Pulmonary artery endothelial cell (primary cell): ENCODE measurements around the gene FOXM1. TPM values are rescaled to one million over a fixed set of nuclear protein-coding genes. Genes with fewer than 3 reads are reported as not detected.
"Not testable (repeated sequence)": the region's sequence is repeated elsewhere in the genome, so short reads cannot be mapped to it uniquely, and the experiment has no call there.

Experiments
- DNase-seq: peaks from one replicate; pipeline ENCODE4 v3.0.0-alpha.2; 2011; ENCODE audit warnings: low read depth, low spot score
- total RNA-seq: library from RNA; depleted of rRNA; stranded (reverse); fragments of >200 nt; gene quantifications from 2 replicates; pipeline ENCODE4 v1.2.3, GENCODE V29; 2014

The FOXM1 gene
- total RNA-seq, 1 donor from 2014 or later, result 6.3 TPM

GRCh38 chr12:2879853-2880252, 2.9 kb upstream of the FOXM1 start:
- no peak for DNase-seq

- DNase-seq, result no peak
Observed at GRCh38 chr12:2877953-2878732, 1.2 kb upstream of the FOXM1 start.

GRCh38 chr12:2876431-2877046, 435 bp downstream of the FOXM1 start:
- DNase-seq, result no peak

- not testable (repeated sequence) for DNase-seq
Observed at GRCh38 chr12:2868986-2869632, 7.9 kb downstream of the FOXM1 start.

GRCh38 chr12:2864198-2864597, 12.8 kb downstream of the FOXM1 start:
- DNase-seq, result no peak

GRCh38 chr12:2863402-2863801, 13.6 kb downstream of the FOXM1 start:
- DNase-seq, result not testable (repeated sequence)

GRCh38 chr12:2862876-2863275, 14.1 kb downstream of the FOXM1 start:
- DNase-seq, result no peak

GRCh38 chr12:2860170-2860569, 16.8 kb downstream of the FOXM1 start:
- DNase-seq, result no peak

- DNase-seq, result no peak
Observed at GRCh38 chr12:2858944-2859421, 18.0 kb downstream of the FOXM1 start.

GRCh38 chr12:2858334-2858733, 18.6 kb downstream of the FOXM1 start:
- no peak for DNase-seq

- no peak for DNase-seq
Observed at GRCh38 chr12:2857576-2857975, 19.4 kb downstream of the FOXM1 start.

GRCh38 chr12:2857021-2857431, 19.9 kb downstream of the FOXM1 start, which contains the start of gene TEX52:
TEX52 (minus strand) TSS chr12:2857039; CDS start chr12:2857026, 13 bp downstream.
- DNase-seq, result no peak

GRCh38 chr12:2856051-2856450, 20.9 kb downstream of the FOXM1 start:
- DNase-seq, result no peak

GRCh38 chr12:2855546-2855945, 21.4 kb downstream of the FOXM1 start:
- DNase-seq, result no peak

GRCh38 chr12:2854669-2855453, 22.1 kb downstream of the FOXM1 start:
- no peak for DNase-seq

GRCh38 chr12:2853626-2854025, 23.3 kb downstream of the FOXM1 start:
- no peak for DNase-seq

GRCh38 chr12:2851931-2852330, 25.0 kb downstream of the FOXM1 start:
- no peak for DNase-seq

- DNase-seq, result peak; percentile 49
Observed at GRCh38 chr12:2845280-2845679, 31.7 kb downstream of the FOXM1 start.

- DNase-seq, result no peak
Observed at GRCh38 chr12:2844786-2845185, 32.2 kb downstream of the FOXM1 start.

- no peak for DNase-seq
Observed at GRCh38 chr12:2842948-2843347, 34.0 kb downstream of the FOXM1 start.

GRCh38 chr12:2841056-2841650, 35.8 kb downstream of the FOXM1 start:
- no peak for DNase-seq
